ENCODE measurements around the gene CCDC60. TPM values are rescaled to one million over a fixed set of nuclear protein-coding genes. Genes with fewer than 3 reads are reported as not detected.

The CCDC60 gene
- total RNA-seq (2014; rRNA removed; shearing (Covaris generic)), result not detected in 2 replicates

DNA sequence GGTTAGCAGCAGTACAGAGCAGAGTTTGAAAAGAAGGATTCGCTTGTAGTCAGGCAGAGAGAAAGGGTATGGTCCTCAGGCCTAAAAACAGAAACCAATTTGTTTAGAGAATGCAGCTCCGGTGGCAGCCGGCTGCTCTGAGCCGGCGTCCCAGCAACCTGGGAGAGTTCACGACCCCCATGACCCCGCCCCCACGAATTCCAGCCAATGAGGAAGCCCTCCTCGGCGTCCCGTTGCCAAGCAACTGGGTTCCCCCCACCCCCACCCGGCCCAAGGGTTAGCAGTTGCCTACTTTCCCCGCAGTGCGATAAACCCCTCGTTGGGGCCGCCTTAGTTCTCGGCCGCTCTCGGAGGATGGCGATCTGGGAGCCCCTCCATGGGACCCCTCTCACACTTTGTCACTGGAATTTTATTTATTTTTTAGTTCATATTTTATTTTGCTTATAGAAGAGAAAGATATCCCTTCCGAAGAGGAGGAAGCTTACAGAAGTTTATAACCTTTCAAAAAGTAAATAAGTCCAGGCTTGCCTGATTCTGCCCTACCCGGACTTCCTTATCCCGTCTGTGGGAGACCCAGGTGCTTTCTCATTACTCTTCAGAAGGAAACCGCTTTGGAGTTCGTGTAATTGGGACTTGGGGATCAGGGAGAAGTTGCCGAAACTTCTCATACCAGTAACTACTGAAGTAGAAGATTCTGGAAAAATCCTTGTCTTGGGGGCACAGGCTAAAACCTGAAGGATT lies at the start of gene CCDC60:
Gene CCDC60, plus strand, starts transcription at position 300 of the 741 bp plus-strand sequence. CDS start 448 bp downstream, outside the sequence.
- Histone ChIP-seq H3K27ac (no peak within 1 kb of the TSS), H3K4me3 (no peak within 1 kb of the TSS), H3K9me3 (replicated peaks) (no peaks in the 10 kb centered on the region), H3K27me3 (replicated peaks) (no peaks in the 10 kb centered on the region), H3K4me1 (replicated peaks) (no peaks in the 10 kb centered on the region), H3K36me3 (no peaks in the 10 kb centered on the region)
- no peak for DNase-seq (ENCODE audit: low read depth in 1 of 2, low spot score in 2 of 2)

DNA sequence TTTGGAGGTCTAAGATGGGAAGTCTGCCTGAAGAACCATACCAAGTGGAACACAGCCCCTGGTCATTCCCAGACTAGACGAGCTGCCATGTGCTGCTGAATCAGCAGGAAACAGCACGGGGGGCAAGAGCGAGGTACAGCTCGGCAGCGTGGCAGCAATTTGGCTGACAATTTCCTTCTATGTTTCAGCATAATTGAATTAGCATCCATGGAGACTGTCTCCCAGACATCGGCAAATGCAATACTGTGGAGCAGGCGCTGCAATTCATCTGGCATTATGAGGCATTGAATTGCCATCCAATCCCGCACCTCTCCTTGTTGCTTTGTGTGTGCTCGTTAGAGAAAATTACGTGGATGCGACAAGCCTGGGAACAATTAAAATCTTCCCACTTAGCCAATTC lies 46.0 kb upstream of the CCDC60 start:
- no peak overlapping the region for H3K27ac ChIP-seq
- H3K36me3 ChIP-seq, result no peaks in the 10 kb centered on the region
- no peaks in the 10 kb centered on the region for H3K27me3 ChIP-seq (replicated peaks)
- DNase-seq (ENCODE audit: low read depth in 1 of 2, low spot score in 2 of 2), result no peak
- H3K4me1 ChIP-seq (replicated peaks), result no peaks in the 10 kb centered on the region
- no peak overlapping the region for H3K4me3 ChIP-seq
- no peaks in the 10 kb centered on the region for H3K9me3 ChIP-seq (replicated peaks)

GRCh38 chr12:119292893-119293630 lies 41.5 kb upstream of the CCDC60 start:
- H3K27me3 ChIP-seq (replicated peaks), result no peaks in the 10 kb centered on the region
- H3K4me3 ChIP-seq, result no peak overlapping the region
- no peak overlapping the region for H3K27ac ChIP-seq
- H3K9me3 ChIP-seq (replicated peaks), result no peaks in the 10 kb centered on the region
- no peaks in the 10 kb centered on the region for H3K4me1 ChIP-seq (replicated peaks)
- no peaks in the 10 kb centered on the region for H3K36me3 ChIP-seq
- no peak for DNase-seq (ENCODE audit: low read depth in 1 of 2, low spot score in 2 of 2)

- Histone ChIP-seq H3K9me3 (replicated peaks) (no peaks in the 10 kb centered on the region), H3K36me3 (no peaks in the 10 kb centered on the region), H3K27ac (no peak overlapping the region), H3K4me3 (no peak overlapping the region), H3K4me1 (replicated peaks) (no peaks in the 10 kb centered on the region), H3K27me3 (replicated peaks) (no peaks in the 10 kb centered on the region)
- no peak for DNase-seq (ENCODE audit: low read depth in 1 of 2, low spot score in 2 of 2)
Observed at GRCh38 chr12:119294211-119294610, 40.3 kb upstream of the CCDC60 start.

- DNase-seq (ENCODE audit: low read depth in 1 of 2, low spot score in 2 of 2), result no peak
- Histone ChIP-seq H3K36me3 (no peaks in the 10 kb centered on the region), H3K4me3 (no peak overlapping the region), H3K27ac (no peak overlapping the region), H3K9me3 (replicated peaks) (no peaks in the 10 kb centered on the region), H3K4me1 (replicated peaks) (no peaks in the 10 kb centered on the region), H3K27me3 (replicated peaks) (no peaks in the 10 kb centered on the region)
Observed at GRCh38 chr12:119296535-119296934, 38.0 kb upstream of the CCDC60 start.

DNA sequence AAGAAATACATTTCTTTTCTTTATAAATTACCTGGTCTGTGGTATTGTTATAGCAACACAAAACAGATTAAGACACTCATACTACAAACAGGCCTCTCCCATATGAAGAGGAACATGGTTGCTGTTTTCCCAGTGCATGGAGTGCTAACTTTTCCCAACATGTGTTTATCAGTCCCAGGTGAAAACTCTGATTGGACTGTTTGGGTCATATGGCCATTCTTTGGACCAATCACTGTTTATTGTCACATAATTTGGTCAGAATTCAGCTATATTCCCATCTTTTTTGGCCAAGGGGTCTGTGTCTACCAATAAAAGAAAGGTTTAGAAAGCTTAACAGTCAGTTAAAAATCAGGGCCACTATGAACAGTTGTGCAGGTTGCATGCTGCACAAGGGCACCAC lies 35.4 kb upstream of the CCDC60 start:
- Histone ChIP-seq H3K36me3 (no peaks in the 10 kb centered on the region), H3K4me3 (no peak overlapping the region), H3K9me3 (replicated peaks) (no peaks in the 10 kb centered on the region), H3K27me3 (replicated peaks) (no peaks in the 10 kb centered on the region), H3K4me1 (replicated peaks) (no peaks in the 10 kb centered on the region), H3K27ac (no peak overlapping the region)
- no peak for DNase-seq (ENCODE audit: low read depth in 1 of 2, low spot score in 2 of 2)

DNA sequence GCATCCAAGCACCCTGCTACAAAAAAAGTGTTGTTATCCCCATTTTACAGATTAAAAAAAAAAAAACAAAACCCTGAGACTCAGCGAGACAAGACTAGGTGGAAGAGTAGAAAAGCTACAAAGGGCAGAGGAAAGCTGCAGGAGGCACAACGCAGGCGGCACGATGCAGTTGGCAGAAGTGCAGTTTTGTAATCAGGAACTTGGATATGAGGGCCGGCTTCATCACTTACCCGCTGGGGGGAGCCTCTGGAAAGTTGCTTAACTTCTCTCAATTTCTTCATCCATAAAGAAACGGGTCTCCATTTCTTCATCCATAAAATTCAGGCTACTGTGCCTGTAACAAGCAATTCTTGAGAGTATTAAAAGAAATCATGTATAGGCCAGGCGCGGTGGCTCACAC lies 33.1 kb upstream of the CCDC60 start:
- no peaks in the 10 kb centered on the region for H3K27me3 ChIP-seq (replicated peaks)

GRCh38 chr12:119302451-119303080 lies 32.0 kb upstream of the CCDC60 start:
- DNase-seq (ENCODE audit: low read depth in 1 of 2, low spot score in 2 of 2), result no peak
- no peaks in the 10 kb centered on the region for H3K9me3 ChIP-seq (replicated peaks)
- no peaks in the 10 kb centered on the region for H3K27me3 ChIP-seq (replicated peaks)
- H3K4me1 ChIP-seq (replicated peaks), result no peaks in the 10 kb centered on the region
- H3K27ac ChIP-seq, result no peak overlapping the region
- H3K4me3 ChIP-seq, result no peak overlapping the region
- H3K36me3 ChIP-seq, result no peaks in the 10 kb centered on the region

More for the DNA sequence above, 33.1 kb upstream of the CCDC60 start:
- Histone ChIP-seq H3K36me3 (no peaks in the 10 kb centered on the region), H3K9me3 (replicated peaks) (no peaks in the 10 kb centered on the region), H3K4me1 (replicated peaks) (no peaks in the 10 kb centered on the region), H3K4me3 (no peak overlapping the region), H3K27ac (no peak overlapping the region)
- DNase-seq (ENCODE audit: low read depth in 1 of 2, low spot score in 2 of 2), result no peak

DNA sequence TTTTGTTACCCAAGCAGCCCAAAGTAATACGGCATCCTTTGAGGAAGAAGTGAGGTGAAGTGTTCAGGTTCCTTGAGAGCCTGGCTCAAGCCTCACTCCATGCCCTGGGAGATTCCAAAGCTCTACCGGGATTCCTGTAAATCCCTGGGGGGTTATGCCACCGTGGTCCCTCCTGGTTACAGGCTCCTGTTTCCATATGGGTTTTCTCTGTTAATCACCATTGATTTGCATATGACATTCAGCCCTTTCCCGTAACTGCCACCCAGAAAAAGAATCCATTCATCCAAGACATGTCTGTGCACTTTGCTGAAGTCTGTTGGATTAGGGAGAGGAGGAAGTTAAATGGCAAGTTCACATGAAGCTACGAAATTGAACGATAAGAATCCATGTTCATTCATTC lies 27.9 kb upstream of the CCDC60 start:
- Histone ChIP-seq H3K27ac (no peak overlapping the region), H3K4me3 (no peak overlapping the region), H3K27me3 (replicated peaks) (no peaks in the 10 kb centered on the region), H3K4me1 (replicated peaks) (no peaks in the 10 kb centered on the region), H3K9me3 (replicated peaks) (no peaks in the 10 kb centered on the region), H3K36me3 (no peaks in the 10 kb centered on the region)
- no peak for DNase-seq (ENCODE audit: low read depth in 1 of 2, low spot score in 2 of 2)

DNA sequence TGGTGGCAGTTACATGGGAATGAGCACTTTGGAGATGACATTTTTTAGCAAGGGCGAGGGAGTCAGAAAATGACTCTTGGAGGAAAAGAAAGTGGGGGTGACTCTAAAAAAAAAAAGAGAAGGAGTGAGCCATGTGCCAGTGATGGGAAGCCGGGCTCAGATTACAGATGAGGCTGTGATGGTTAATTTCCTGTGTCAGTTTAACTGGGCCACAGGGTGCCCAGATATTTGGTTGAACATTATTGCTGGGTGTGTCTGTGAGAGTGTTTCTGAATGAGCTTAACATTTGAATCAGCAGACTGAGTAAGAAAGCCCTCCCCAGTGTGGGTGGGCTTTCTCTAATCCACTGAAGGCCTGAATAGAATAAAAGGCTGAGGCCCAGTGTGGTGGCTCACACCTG lies 26.8 kb upstream of the CCDC60 start:
- no peaks in the 10 kb centered on the region for H3K27me3 ChIP-seq (replicated peaks)
- no peak overlapping the region for H3K27ac ChIP-seq
- H3K36me3 ChIP-seq, result no peaks in the 10 kb centered on the region
- H3K4me1 ChIP-seq (replicated peaks), result no peaks in the 10 kb centered on the region
- no peak for DNase-seq (ENCODE audit: low read depth in 1 of 2, low spot score in 2 of 2)
- H3K4me3 ChIP-seq, result no peak overlapping the region
- no peaks in the 10 kb centered on the region for H3K9me3 ChIP-seq (replicated peaks)

GRCh38 chr12:119308708-119309456 lies 25.6 kb upstream of the CCDC60 start:
- Histone ChIP-seq H3K27me3 (replicated peaks) (no peaks in the 10 kb centered on the region), H3K36me3 (no peaks in the 10 kb centered on the region), H3K4me3 (no peak overlapping the region), H3K4me1 (replicated peaks) (no peaks in the 10 kb centered on the region), H3K27ac (no peak overlapping the region), H3K9me3 (replicated peaks) (no peaks in the 10 kb centered on the region)
- no peak for DNase-seq (ENCODE audit: low read depth in 1 of 2, low spot score in 2 of 2)

DNA sequence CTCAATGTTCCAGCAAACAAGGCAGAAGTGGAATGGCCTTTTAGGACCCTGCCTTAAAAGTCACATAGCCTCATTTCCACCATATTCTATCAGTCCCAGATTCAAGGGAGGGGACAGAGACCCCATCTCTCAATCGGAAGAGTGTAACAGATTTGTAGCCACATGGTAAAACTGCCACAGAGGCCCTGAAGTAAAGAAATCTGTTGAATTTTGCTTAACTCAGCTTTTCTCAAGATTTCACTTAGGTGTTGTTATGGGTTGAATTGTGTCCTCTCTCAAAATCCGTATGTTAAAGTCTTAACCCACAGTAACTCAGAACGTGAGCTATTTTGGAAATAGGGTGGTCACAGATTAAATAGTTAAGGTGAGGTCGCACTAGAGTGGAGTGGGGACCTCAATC lies 22.7 kb upstream of the CCDC60 start:
- Histone ChIP-seq H3K36me3 (no peaks in the 10 kb centered on the region), H3K9me3 (replicated peaks) (no peaks in the 10 kb centered on the region), H3K27me3 (replicated peaks) (no peaks in the 10 kb centered on the region), H3K4me3 (no peak overlapping the region), H3K27ac (no peak overlapping the region), H3K4me1 (replicated peaks) (no peaks in the 10 kb centered on the region)
- DNase-seq (ENCODE audit: low read depth in 1 of 2, low spot score in 2 of 2), result no peak

DNA sequence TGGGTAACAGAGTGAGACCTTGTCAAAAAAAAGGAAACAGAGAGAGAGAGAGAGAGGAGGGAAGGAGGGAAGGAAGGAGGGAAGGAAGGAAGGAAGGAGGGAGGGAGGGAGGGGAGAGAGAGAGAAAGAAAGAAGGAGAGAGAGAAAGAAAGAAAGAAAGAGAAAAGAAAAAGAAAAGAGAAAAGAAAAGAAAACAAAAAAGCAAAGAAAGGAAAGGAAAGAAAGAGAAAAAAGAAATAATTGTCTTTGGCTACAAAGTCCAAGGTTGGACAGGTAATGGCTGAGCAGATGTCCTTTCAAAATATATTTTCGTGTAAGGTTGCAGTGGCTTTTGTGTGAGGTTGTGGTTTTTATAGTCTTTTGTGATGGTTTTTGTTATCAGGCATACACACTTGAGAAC lies 21.6 kb upstream of the CCDC60 start:
- Histone ChIP-seq H3K4me3 (no peak overlapping the region), H3K4me1 (replicated peaks) (no peaks in the 10 kb centered on the region), H3K27me3 (replicated peaks) (no peaks in the 10 kb centered on the region), H3K27ac (no peak overlapping the region), H3K36me3 (no peaks in the 10 kb centered on the region), H3K9me3 (replicated peaks) (no peaks in the 10 kb centered on the region)
- no peak for DNase-seq (ENCODE audit: low read depth in 1 of 2, low spot score in 2 of 2)

Data from SJSA1 (cell line).